Measurements from ENCODE around the gene ZNF576.
"Not testable (repeated sequence)": the region's sequence is repeated elsewhere in the genome, so short reads cannot be mapped to it uniquely, and the experiment has no call there.

ZNF576 gene

DNA sequence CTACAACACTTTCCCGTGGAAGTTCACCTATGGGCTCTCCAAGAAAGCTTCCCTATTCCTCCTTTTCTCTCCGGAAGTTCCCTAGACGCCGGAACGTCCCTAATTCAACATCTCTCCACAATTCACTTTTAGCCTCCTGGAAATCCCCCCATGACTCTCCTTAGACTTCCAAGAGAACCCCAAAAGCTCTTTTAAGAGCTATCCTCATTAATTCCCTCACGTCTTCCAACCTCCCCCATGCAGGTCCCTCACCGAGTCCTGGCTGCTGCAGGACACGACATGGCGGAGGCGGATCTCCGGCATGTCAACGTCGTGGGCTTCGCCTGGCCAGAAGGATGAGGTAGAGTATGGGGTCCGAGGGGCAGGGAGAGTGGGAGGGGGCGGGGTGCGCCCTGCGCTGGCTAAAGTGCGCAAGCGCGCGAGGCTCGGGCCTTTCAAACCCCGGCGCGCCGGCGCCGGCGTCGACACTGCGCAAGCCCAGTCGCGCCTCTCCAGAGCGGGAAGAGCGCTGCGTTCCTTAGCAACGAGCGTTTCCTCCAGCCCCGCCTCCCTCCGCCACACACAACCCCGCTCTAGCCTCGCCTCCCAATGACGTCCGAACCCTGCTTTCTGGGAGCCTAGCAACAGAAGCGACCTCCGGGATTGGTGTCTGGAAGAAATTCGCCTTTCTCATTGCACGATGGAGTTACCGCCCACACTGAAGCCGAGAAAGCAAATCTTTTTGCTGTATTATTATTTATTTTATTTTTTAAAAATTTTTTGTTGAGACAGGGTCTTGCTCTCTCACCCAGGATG lies 21.0 kb upstream of the ZNF576 start, which contains the start of the genes PINLYP and XRCC1:
TSS of gene PINLYP (plus strand) at position 646 of the 795 bp plus-strand sequence. CDS start 1,391 bp downstream, outside the sequence.
TSS of gene XRCC1 (minus strand) at position 372 of the 795 bp plus-strand sequence. CDS start at position 303, 69 bp downstream.
- FAIRE-seq: peak; percentile 99

DNA sequence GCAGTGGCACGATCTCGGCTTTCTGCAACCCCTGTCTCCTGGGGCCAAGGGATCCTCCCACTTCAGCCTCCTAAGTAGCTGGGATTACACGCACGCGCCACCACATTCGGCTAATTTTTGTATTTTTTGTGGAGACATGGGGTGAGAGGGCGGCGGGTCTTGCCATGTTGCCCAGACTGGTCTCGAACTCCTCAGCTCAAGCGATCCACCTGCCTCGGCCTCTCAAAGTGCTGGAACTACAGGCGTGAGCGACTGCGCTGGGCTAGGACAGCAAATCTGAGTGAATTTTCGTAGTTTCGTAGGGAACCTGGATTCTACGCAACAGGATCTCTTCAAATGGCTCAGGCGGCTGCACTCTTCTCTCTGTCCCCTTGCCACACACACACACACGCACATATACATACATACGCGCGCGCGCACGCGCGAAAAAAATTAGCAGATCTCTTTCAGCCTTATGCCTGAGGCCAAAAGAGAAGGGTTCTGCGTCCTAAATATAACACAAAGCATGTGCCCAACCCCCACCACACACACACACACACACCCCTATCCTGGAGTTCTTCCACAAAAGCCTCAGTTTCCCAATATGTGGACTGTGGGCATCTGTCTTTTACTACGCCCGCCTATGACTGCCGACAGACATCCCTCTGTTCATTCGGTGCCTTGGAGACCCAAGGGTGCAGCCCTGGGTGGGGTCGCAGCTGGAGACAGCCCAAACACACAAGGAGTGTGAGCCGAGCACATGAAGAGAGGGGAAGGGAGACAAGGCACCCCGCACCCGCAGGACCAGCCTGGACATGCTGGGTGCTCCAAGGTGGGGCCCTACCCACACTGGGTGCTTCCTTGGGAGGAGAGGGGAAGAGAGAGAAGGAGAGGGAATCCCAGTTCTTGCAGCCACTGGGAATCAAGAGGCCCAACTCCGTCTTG lies 20.2 kb upstream of the ZNF576 start:
- no peak for FAIRE-seq

DNA sequence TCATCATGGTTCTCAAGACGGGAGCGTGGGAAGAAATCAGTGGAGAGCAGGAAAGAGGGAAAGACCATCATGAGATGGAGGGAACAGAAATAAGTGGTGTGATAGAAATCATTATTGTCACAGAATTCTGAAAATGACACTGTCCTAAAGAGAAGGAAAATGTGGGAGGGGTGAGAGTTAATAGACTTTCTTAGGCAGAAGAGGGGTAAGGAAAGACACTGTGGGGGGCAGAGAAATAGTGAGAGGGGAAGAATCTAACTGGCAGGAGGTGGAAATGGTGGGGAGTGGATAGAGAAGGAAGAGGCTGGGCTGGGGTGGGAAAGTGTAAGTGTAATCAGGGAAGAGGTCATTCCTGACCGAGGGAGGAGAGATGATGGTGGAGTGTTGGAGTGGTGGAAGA lies 17.6 kb upstream of the ZNF576 start:
- no peak for FAIRE-seq

DNA sequence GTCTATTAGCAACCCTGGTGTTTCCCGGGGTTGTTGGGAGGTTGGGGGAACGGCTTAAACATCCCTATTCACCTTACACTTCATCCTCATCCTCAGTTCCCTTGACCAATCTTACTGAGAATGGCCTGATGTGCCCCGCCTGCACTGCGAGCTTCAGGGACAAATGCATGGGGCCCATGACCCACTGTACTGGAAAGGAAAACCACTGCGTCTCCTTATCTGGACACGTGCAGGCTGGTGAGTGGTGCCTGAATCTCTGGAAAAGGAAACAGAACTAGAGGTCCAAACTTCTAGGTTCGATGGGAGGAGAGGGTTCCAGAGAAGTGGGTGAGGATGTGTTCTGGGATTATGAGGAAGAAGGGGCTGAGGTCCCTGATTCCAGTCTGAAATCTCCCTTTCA lies 14.9 kb upstream of the ZNF576 start:
- no peak for FAIRE-seq

DNA sequence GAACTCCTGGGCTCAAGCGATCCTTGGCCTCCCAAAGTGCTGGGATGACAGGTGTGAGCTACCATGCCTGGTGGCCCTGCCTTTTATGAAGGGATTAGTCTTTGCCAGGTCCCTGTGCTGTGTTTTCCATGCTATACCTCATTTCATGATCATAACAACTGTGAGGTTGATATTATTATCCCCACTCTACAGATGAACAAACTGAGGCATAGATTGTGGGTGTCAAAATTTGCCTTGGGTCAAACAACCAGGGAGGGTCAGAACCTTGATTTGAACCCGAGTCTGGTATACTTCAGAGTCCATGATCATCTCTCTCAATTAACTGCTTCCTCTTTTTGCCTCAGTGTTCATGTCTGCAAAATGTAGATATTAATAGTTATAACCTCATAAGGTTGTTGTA lies 13.9 kb upstream of the ZNF576 start:
- FAIRE-seq: no peak

DNA sequence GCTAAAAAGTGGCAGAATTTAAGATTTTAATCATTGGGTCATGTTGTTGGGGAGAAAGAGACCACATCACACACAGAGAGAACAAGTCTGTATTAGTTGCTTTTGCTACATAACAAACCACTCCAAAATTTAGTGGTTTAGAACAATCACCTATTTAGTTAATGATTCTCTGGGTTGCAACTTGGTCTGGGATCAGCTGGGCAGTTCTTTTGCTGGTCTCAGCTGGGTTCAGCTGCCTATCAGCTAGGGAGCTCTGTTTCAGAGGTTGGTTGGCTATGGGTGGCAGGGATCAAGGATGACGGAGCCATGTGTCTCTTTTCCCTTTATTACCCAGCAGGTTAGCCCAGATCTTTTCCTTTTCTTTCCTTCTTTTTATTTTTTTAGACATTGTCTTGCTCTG lies 11.9 kb upstream of the ZNF576 start:
- no peak for FAIRE-seq

GRCh38 chr19:43586346-43586745 lies 10.0 kb upstream of the ZNF576 start:
- no peak for FAIRE-seq

GRCh38 chr19:43587029-43587428 lies 9.4 kb upstream of the ZNF576 start:
- FAIRE-seq: not testable (repeated sequence)

GRCh38 chr19:43589277-43589676 lies 7.1 kb upstream of the ZNF576 start:
- no peak for FAIRE-seq

GRCh38 chr19:43589678-43590077 lies 6.7 kb upstream of the ZNF576 start:
- FAIRE-seq: no peak

- FAIRE-seq: no peak
Measured at GRCh38 chr19:43591904-43592772, 4.3 kb upstream of the ZNF576 start.

GRCh38 chr19:43592800-43593350 lies 3.5 kb upstream of the ZNF576 start:
- FAIRE-seq: no peak

GRCh38 chr19:43594081-43594697 lies 2.2 kb upstream of the ZNF576 start:
- no peak for FAIRE-seq

DNA sequence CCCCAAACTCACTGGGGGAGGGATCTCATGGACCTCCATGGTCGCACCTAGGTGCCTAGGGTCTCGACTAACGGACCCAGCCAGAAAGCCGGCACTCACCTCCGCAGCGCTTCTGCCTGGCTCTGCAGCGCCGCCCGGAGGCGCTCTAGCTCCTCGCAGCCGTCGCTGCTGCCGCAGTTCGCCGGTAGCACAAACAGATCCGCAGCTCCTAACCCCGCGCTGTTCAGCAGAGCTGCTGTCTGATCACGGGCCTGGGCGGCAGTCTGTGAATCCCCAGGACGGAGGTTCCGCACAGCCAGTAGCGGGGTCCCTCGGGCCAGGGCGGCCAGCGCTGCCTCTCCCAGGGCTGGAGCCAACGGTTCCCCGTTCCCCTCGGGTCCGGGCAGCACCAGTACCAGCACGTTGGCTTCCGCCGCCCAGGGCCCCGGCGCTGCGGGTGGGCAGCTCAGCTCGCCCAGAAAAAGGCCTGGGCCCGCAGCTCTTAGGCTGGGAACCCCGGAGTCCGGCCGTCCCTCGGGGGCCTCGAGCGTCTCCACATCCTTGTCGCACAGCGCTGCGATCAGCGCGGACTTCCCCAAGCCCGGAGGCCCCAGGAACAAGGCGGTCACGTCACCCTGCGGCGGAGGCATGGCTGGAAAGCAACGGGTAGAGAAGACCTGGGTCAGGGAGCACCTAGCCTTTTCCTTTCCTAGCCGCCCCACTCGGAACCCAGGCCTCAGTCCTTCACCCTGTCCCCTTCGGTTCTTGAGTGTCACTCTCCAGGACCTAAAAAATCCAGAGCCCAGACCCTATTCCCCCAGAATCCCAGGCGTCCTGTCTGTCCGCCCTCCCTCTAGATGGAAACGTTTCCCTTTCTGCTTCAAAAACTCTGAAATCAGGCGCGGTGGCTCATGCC lies 1.4 kb upstream of the ZNF576 start:
- FAIRE-seq: no peak

DNA sequence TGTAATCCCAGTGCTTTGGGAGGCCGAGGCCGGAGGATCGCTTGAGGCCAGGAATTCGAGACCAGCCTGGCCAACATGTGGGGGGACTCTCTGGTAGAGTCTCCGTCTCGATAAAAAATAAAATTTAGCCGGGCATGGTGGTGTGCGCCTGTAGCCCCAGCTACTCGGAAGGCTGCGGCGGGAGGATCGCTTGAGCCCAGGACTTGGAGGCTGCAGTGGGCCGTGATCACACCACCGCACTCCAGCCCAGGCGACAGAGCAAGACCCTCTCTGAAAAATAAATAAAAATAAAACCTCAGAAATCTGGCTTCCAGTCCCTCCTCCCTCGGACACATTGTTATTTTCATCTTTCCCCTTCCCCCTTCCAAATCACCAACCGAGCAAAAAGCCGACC lies 793 bp upstream of the ZNF576 start:
- no peak for FAIRE-seq

GRCh38 chr19:43596842-43597461 lies 557 bp downstream of the ZNF576 start:
- no peak for FAIRE-seq

DNA sequence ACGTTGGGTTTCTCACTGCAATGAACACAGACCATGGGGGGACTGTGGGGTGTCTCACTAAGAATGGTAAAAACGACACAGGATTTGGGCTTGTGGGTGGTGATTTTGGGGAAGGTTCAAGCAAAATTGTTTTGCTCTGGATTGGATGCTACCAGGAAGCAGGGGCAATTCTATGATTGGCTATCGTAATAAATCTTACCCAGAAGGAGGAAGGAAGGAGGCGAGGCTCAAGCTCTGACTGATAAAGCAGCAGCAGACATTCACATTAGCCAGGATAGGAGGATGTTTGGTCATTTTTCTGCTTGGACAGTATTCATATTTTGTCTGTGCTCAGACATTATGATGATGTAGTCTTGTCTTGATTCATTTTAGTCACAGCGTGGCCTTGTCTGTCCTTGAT lies 1.5 kb downstream of the ZNF576 start:
- FAIRE-seq: no peak

DNA sequence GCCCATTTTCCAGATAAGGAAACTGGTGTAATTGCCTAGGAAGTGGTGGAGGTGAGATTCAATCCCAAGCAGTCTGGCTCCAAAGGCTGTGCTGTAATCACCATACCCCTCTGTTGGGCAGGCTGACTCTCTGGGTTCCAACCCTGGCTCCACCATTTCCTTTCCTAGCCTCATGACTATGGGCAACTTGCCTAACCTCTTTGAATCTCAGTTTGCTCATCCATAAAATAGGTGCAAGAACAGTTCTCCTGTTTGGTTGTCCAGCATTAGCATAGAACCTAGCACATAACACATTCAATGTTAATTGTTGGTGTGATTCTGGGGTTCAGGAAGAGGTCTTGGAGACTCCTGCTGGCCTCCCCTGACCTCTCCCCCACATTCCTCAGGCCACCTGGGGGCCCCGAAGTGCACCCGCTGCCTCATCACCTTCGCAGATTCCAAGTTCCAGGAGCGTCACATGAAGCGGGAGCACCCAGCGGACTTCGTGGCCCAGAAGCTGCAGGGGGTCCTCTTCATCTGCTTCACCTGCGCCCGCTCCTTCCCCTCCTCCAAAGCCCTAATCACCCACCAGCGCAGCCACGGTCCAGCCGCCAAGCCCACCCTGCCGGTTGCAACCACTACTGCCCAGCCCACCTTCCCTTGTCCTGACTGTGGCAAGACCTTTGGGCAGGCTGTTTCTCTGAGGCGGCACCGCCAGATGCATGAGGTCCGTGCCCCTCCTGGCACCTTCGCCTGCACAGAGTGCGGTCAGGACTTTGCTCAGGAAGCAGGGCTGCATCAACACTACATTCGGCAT lies 2.2 kb downstream of the ZNF576 start:
- FAIRE-seq: no peak

GRCh38 chr19:43599635-43600295 lies 3.4 kb downstream of the ZNF576 start:
- FAIRE-seq: no peak

All from A204.1 (cell line).